ENCODE measurements around the gene MAB21L4.

The MAB21L4 gene

DNA sequence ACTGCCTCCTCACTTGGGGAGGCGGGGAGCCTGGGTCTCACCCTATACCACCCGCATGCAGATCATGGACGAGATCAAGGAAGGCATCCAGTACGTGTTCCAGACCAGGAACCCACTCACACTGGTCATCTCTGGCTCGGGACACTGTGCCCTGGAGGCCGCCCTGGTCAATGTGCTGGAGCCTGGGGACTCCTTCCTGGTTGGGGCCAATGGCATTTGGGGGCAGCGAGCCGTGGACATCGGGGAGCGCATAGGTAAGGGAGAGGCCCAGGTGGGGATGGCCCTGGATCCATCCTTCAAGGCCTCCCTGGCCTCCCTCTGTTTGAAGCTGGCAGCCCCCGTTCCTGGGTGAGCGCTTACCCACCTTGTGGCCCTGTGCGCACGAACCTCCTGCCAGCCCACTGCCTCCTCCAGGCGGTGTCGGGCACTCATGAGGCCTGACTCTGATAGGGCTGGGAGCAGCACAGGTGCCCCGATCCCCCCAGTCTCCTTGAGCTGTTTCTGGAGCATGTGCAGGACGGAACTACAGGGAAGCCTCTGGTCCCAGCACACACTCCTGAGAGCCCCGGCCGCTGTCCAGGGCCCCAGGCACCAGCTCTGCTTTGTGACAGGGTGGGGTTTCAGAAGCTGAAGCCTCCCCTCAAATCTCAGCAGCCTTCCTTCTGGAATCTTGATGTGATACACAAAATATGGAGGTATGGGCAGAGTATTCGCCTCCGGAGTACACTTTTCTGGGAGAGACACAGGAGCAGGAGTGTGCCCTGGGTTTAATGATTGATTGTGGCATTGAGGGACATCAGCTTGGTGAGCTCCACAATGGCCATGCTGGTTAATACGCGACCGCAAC is 26.6 kb downstream of the MAB21L4 start:
- FAIRE-seq = no peak
- TF ChIP-seq, protein P1, sequence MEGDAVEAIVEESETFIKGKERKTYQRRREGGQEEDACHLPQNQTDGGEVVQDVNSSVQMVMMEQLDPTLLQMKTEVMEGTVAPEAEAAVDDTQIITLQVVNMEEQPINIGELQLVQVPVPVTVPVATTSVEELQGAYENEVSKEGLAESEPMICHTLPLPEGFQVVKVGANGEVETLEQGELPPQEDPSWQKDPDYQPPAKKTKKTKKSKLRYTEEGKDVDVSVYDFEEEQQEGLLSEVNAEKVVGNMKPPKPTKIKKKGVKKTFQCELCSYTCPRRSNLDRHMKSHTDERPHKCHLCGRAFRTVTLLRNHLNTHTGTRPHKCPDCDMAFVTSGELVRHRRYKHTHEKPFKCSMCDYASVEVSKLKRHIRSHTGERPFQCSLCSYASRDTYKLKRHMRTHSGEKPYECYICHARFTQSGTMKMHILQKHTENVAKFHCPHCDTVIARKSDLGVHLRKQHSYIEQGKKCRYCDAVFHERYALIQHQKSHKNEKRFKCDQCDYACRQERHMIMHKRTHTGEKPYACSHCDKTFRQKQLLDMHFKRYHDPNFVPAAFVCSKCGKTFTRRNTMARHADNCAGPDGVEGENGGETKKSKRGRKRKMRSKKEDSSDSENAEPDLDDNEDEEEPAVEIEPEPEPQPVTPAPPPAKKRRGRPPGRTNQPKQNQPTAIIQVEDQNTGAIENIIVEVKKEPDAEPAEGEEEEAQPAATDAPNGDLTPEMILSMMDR (IDR thresholded peaks at IDR 0.05; ENCODE audit: insufficient read depth, missing control alignments) = no peak

DNA sequence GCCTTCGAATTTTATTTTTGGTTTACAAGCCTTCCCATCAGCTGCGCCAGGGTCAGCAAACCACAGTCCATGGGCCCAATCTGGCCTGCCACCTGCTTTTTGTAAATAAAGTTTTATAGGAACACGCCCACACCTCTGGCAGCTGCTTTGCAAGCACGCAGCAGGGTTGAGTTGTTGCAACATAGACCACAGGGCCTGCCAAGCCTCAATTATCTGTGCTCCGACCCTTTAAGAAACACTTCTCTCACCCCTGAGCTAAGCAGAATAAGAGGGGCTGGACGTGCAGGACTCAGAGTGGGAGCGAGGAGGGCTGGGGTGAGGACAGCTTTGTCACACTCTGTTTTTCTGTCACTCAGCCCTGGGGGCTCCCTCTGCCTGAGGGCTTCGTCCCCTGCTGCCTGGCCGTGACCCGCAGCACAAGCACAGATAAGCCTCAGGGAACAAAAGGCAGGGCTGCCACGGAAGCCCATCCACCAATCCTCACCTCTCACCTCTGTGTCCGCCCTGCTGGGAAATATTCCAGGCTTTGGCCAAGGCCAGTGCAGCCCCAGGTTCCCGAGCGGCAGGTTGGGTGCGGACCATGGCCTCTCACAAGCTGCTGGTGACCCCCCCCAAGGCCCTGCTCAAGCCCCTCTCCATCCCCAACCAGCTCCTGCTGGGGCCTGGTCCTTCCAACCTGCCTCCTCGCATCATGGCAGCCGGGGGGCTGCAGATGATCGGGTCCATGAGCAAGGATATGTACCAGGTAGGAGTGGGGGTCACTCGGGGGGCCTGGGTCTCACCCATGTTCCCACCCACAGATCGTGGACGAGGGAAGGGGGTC is 27.5 kb downstream of the MAB21L4 start, which contains the start of gene AGXT:
Gene AGXT, plus strand, starts transcription at position 539 of the 823 bp plus-strand sequence. Its CDS starts 42 bp downstream, at position 581.
- TF ChIP-seq, protein P1 (IDR thresholded peaks at IDR 0.05; ENCODE audit: insufficient read depth, missing control alignments) = no peak
- DNase-seq (ENCODE audit: insufficient read length, low spot score) (no peak), FAIRE-seq (no peak)

More for the DNA sequence above, 26.6 kb downstream of the MAB21L4 start:
- no peak for DNase-seq (ENCODE audit: insufficient read length, low spot score)

GRCh38 chr2:240865391-240865790 is 30.6 kb downstream of the MAB21L4 start:
- DNase-seq (ENCODE audit: insufficient read length, low spot score) = no peak
- FAIRE-seq = no peak
- TF ChIP-seq, protein P1 (IDR thresholded peaks at IDR 0.05; ENCODE audit: insufficient read depth, missing control alignments) = no peak

GRCh38 chr2:240864475-240864874 is 31.5 kb downstream of the MAB21L4 start:
- TF ChIP-seq, protein P1 (IDR thresholded peaks at IDR 0.05; ENCODE audit: insufficient read depth, missing control alignments) = no peak
- DNase-seq (ENCODE audit: insufficient read length, low spot score) (no peak), FAIRE-seq (no peak)

GRCh38 chr2:240861547-240861946 is 34.4 kb downstream of the MAB21L4 start:
- no peak for FAIRE-seq
- DNase-seq (ENCODE audit: insufficient read length, low spot score) = no peak
- TF ChIP-seq, protein P1 (IDR thresholded peaks at IDR 0.05; ENCODE audit: insufficient read depth, missing control alignments) = no peak

DNA sequence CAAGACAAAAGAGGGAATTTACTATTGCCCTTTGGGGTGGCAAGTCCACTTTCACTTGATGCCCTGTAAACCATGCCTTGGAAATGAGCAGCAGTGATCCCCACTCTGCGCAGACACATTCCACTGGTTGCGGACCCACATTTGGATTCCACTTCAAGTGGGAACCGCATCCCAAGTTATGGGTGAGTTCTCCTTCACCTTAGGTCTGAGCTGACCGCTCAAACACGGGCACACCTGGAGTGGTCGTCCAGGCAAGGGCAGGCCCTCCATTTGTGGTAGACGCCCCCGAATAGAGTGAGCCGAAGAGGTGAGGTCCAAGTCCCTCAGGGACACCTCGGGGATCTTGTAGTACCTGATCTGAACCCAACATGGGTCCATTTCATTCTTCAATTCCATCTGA is 37.1 kb downstream of the MAB21L4 start:
- DNase-seq (ENCODE audit: insufficient read length, low spot score) (no peak), FAIRE-seq (no peak)
- TF ChIP-seq, protein P1 (IDR thresholded peaks at IDR 0.05; ENCODE audit: insufficient read depth, missing control alignments) = no peak

Measured in D721Med (cell line).